Measurements from ENCODE around the gene GPR55.

The GPR55 gene

DNA sequence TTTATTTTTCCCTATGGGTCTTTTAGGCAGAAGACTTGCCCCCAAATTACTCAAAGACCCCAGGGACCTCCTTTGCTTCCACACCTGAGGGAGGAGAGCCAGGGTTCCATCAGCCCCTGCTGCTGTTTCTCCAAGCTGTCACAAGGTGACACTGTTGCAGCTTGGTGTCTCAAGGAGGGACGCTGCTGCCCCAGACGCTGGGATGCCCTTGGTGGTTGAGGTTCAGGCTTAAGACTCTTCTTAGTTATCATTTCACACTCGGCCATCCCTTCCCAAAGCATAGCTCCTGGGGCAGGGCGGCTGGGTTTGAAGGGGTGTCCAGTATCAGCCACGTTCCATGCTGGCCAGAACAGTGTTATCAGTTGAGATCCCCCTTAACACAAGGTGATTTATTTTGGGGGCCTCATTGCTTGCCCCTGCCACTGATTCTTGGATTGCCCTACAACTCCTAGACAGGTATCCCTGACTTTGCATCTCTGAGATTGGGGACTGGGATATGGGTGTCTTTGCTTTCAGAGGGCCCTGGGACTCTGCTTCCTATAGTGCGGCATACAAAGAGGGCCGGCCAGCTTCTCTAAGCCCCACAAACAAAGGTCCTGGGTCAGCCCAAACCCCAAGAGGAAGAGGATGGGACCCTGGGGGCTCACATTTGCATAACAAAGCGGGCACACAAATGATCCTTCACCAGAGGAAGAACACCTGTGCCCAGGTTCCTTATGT is 22.7 kb downstream of the GPR55 start:
- no peak overlapping the region for H3K27ac ChIP-seq (ENCODE audit: low read length)
- no peak overlapping the region for H2AFZ ChIP-seq (ENCODE audit: low read length)
- no peak overlapping the region for H3K9ac ChIP-seq (ENCODE audit: low read length)
- TF ChIP-seq EZH2 (optimal IDR thresholded peaks at IDR 0.05; ENCODE audit: low read depth, low read length): no peak
- no peak for TF ChIP-seq EZH2phosphoT487 (IDR thresholded peaks at IDR 0.05; ENCODE audit: low read length)
- TF ChIP-seq, protein P1, sequence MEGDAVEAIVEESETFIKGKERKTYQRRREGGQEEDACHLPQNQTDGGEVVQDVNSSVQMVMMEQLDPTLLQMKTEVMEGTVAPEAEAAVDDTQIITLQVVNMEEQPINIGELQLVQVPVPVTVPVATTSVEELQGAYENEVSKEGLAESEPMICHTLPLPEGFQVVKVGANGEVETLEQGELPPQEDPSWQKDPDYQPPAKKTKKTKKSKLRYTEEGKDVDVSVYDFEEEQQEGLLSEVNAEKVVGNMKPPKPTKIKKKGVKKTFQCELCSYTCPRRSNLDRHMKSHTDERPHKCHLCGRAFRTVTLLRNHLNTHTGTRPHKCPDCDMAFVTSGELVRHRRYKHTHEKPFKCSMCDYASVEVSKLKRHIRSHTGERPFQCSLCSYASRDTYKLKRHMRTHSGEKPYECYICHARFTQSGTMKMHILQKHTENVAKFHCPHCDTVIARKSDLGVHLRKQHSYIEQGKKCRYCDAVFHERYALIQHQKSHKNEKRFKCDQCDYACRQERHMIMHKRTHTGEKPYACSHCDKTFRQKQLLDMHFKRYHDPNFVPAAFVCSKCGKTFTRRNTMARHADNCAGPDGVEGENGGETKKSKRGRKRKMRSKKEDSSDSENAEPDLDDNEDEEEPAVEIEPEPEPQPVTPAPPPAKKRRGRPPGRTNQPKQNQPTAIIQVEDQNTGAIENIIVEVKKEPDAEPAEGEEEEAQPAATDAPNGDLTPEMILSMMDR (IDR thresholded peaks at IDR 0.05; ENCODE audit: low read length): peak; percentile 84
- H3K9me3 ChIP-seq (replicated peaks; ENCODE audit: insufficient read depth, low read length): no peaks in the 10 kb centered on the region
- H3K79me2 ChIP-seq (ENCODE audit: low read length): no peaks in the 10 kb centered on the region
- peak; percentile 69 for DNase-seq
- peaks cover 11% of the 10 kb centered on the region for H3K4me1 ChIP-seq (ENCODE audit: low read length)
- H3K9me2 ChIP-seq (replicated peaks; ENCODE audit: insufficient read depth, low read length): no peaks in the 10 kb centered on the region
- H3K27me3 ChIP-seq (replicated peaks; ENCODE audit: insufficient read depth, low read length): no peaks in the 10 kb centered on the region
- no peaks in the 10 kb centered on the region for H4K20me1 ChIP-seq (ENCODE audit: insufficient read depth, low read length)
- no peak overlapping the region for H3K4me2 ChIP-seq (ENCODE audit: low read depth, low read length)
- no peak overlapping the region for H3K4me3 ChIP-seq (ENCODE audit: low read length)
- H3K36me3 ChIP-seq (replicated peaks; ENCODE audit: insufficient read depth, low read length): no peaks in the 10 kb centered on the region
- H3F3A ChIP-seq (ENCODE audit: insufficient read depth, low read length): no peaks in the 10 kb centered on the region

- Histone ChIP-seq H4K20me1 (ENCODE audit: insufficient read depth, low read length) (no peaks in the 10 kb centered on the region), H3K27me3 (replicated peaks; ENCODE audit: insufficient read depth, low read length) (no peaks in the 10 kb centered on the region), H3K9me2 (replicated peaks; ENCODE audit: insufficient read depth, low read length) (no peaks in the 10 kb centered on the region), H3K36me3 (replicated peaks; ENCODE audit: insufficient read depth, low read length) (no peaks in the 10 kb centered on the region), H3K9ac (ENCODE audit: low read length) (no peak overlapping the region), H3K79me2 (ENCODE audit: low read length) (no peaks in the 10 kb centered on the region), H3K4me2 (ENCODE audit: low read depth, low read length) (no peak overlapping the region), H3K4me3 (ENCODE audit: low read length) (no peak overlapping the region), H3F3A (ENCODE audit: insufficient read depth, low read length) (no peaks in the 10 kb centered on the region), H3K4me1 (ENCODE audit: low read length) (peaks cover 13% of the 10 kb centered on the region), H3K9me3 (replicated peaks; ENCODE audit: insufficient read depth, low read length) (no peaks in the 10 kb centered on the region), H2AFZ (ENCODE audit: low read length) (no peak overlapping the region), H3K27ac (ENCODE audit: low read length) (no peak overlapping the region)
- DNase-seq: no peak
- TF ChIP-seq EZH2phosphoT487 (IDR thresholded peaks at IDR 0.05; ENCODE audit: low read length) (no peak), EZH2 (optimal IDR thresholded peaks at IDR 0.05; ENCODE audit: low read depth, low read length) (no peak)
- TF ChIP-seq, protein P1 (IDR thresholded peaks at IDR 0.05; ENCODE audit: low read length): no peak
Observed at GRCh38 chr2:230901006-230901405, 24.0 kb downstream of the GPR55 start.

- no peaks in the 10 kb centered on the region for H3K9me3 ChIP-seq (replicated peaks; ENCODE audit: insufficient read depth, low read length)
- TF ChIP-seq EZH2phosphoT487 (IDR thresholded peaks at IDR 0.05; ENCODE audit: low read length): no peak
- no peak overlapping the region for H3K4me3 ChIP-seq (ENCODE audit: low read length)
Observed at GRCh38 chr2:230900336-230900995, 24.6 kb downstream of the GPR55 start.

GRCh38 chr2:230899786-230900185 is 25.3 kb downstream of the GPR55 start:
- Histone ChIP-seq H3K79me2 (ENCODE audit: low read length) (no peaks in the 10 kb centered on the region), H3K27ac (ENCODE audit: low read length) (no peak overlapping the region), H3K36me3 (replicated peaks; ENCODE audit: insufficient read depth, low read length) (no peaks in the 10 kb centered on the region), H3K9ac (ENCODE audit: low read length) (no peak overlapping the region), H3K4me1 (ENCODE audit: low read length) (peaks cover 23% of the 10 kb centered on the region), H3K9me2 (replicated peaks; ENCODE audit: insufficient read depth, low read length) (no peaks in the 10 kb centered on the region), H3F3A (ENCODE audit: insufficient read depth, low read length) (peaks cover under 1% of the 10 kb centered on the region), H3K4me2 (ENCODE audit: low read depth, low read length) (no peak overlapping the region), H3K4me3 (ENCODE audit: low read length) (no peak overlapping the region), H2AFZ (ENCODE audit: low read length) (no peak overlapping the region), H4K20me1 (ENCODE audit: insufficient read depth, low read length) (no peaks in the 10 kb centered on the region), H3K27me3 (replicated peaks; ENCODE audit: insufficient read depth, low read length) (no peaks in the 10 kb centered on the region), H3K9me3 (replicated peaks; ENCODE audit: insufficient read depth, low read length) (no peaks in the 10 kb centered on the region)
- DNase-seq: no peak
- TF ChIP-seq, protein P1 (IDR thresholded peaks at IDR 0.05; ENCODE audit: low read length): no peak
- TF ChIP-seq EZH2phosphoT487 (IDR thresholded peaks at IDR 0.05; ENCODE audit: low read length): no peak
- no peak for TF ChIP-seq EZH2 (optimal IDR thresholded peaks at IDR 0.05; ENCODE audit: low read depth, low read length)

More at GRCh38 chr2:230900336-230900995, 24.6 kb downstream of the GPR55 start:
- H3K27me3 ChIP-seq (replicated peaks; ENCODE audit: insufficient read depth, low read length): no peaks in the 10 kb centered on the region
- no peaks in the 10 kb centered on the region for H3F3A ChIP-seq (ENCODE audit: insufficient read depth, low read length)
- H3K4me1 ChIP-seq (ENCODE audit: low read length): peaks cover 19% of the 10 kb centered on the region
- no peak overlapping the region for H3K27ac ChIP-seq (ENCODE audit: low read length)
- H3K9me2 ChIP-seq (replicated peaks; ENCODE audit: insufficient read depth, low read length): no peaks in the 10 kb centered on the region
- no peak overlapping the region for H3K9ac ChIP-seq (ENCODE audit: low read length)
- no peak overlapping the region for H3K4me2 ChIP-seq (ENCODE audit: low read depth, low read length)
- H3K36me3 ChIP-seq (replicated peaks; ENCODE audit: insufficient read depth, low read length): no peaks in the 10 kb centered on the region
- H3K79me2 ChIP-seq (ENCODE audit: low read length): no peaks in the 10 kb centered on the region
- no peak for DNase-seq
- no peak overlapping the region for H2AFZ ChIP-seq (ENCODE audit: low read length)
- H4K20me1 ChIP-seq (ENCODE audit: insufficient read depth, low read length): no peaks in the 10 kb centered on the region
